Measurements from ENCODE around the gene TM9SF2.

DNA sequence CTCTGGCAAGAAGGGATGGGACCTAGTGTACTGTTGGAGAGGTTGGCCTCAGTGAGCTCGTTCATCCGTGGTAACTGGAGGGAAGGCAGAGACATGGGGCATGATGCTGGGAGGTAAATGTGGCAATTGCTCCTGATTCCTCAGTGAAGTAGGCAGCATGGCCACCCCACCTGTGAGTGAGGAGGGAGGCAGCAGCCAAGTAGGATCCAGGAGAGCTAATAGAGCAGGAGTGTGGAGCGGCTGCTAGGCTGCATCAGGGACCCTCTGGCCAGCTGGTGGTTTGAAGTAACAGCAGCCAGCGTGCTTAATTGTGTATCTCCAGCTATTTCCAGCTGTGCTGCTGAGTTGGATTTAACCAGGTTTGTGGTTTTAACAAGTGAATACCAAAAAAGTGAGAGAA, 24.7 kb downstream of the TM9SF2 start:
- TF ChIP-seq, protein P1, sequence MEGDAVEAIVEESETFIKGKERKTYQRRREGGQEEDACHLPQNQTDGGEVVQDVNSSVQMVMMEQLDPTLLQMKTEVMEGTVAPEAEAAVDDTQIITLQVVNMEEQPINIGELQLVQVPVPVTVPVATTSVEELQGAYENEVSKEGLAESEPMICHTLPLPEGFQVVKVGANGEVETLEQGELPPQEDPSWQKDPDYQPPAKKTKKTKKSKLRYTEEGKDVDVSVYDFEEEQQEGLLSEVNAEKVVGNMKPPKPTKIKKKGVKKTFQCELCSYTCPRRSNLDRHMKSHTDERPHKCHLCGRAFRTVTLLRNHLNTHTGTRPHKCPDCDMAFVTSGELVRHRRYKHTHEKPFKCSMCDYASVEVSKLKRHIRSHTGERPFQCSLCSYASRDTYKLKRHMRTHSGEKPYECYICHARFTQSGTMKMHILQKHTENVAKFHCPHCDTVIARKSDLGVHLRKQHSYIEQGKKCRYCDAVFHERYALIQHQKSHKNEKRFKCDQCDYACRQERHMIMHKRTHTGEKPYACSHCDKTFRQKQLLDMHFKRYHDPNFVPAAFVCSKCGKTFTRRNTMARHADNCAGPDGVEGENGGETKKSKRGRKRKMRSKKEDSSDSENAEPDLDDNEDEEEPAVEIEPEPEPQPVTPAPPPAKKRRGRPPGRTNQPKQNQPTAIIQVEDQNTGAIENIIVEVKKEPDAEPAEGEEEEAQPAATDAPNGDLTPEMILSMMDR (IDR thresholded peaks at IDR 0.05): no peak
- TF ChIP-seq FOXK1 (CRISPR knock-in tag; IDR thresholded peaks at IDR 0.05) (no peak), JUN (CRISPR knock-in tag; IDR thresholded peaks at IDR 0.05) (no peak), FOXJ3 (CRISPR knock-in tag; IDR thresholded peaks at IDR 0.05; ENCODE audit: borderline replicate concordance) (no peak), NR3C1 (CRISPR knock-in tag; conservative IDR thresholded peaks at IDR 0.05; ENCODE audit: low read depth) (no peak), CREB1 (CRISPR knock-in tag; IDR thresholded peaks at IDR 0.05) (no peak), ATF1 (CRISPR knock-in tag; IDR thresholded peaks at IDR 0.05) (no peak), SOX15 (CRISPR knock-in tag; IDR thresholded peaks at IDR 0.05) (no peak), RORB (CRISPR knock-in tag; IDR thresholded peaks at IDR 0.05) (no peak)
- TF ChIP-seq, protein P2, sequence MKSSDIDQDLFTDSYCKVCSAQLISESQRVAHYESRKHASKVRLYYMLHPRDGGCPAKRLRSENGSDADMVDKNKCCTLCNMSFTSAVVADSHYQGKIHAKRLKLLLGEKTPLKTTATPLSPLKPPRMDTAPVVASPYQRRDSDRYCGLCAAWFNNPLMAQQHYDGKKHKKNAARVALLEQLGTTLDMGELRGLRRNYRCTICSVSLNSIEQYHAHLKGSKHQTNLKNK (CRISPR knock-in tag; IDR thresholded peaks at IDR 0.05): no peak
- TF ChIP-seq, protein P3, sequence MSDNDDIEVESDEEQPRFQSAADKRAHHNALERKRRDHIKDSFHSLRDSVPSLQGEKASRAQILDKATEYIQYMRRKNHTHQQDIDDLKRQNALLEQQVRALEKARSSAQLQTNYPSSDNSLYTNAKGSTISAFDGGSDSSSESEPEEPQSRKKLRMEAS (CRISPR knock-in tag; IDR thresholded peaks at IDR 0.05): no peak
- TF ChIP-seq, protein P4, sequence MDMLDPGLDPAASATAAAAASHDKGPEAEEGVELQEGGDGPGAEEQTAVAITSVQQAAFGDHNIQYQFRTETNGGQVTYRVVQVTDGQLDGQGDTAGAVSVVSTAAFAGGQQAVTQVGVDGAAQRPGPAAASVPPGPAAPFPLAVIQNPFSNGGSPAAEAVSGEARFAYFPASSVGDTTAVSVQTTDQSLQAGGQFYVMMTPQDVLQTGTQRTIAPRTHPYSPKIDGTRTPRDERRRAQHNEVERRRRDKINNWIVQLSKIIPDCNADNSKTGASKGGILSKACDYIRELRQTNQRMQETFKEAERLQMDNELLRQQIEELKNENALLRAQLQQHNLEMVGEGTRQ (CRISPR knock-in tag; IDR thresholded peaks at IDR 0.05): no peak
- TF ChIP-seq, protein P5, sequence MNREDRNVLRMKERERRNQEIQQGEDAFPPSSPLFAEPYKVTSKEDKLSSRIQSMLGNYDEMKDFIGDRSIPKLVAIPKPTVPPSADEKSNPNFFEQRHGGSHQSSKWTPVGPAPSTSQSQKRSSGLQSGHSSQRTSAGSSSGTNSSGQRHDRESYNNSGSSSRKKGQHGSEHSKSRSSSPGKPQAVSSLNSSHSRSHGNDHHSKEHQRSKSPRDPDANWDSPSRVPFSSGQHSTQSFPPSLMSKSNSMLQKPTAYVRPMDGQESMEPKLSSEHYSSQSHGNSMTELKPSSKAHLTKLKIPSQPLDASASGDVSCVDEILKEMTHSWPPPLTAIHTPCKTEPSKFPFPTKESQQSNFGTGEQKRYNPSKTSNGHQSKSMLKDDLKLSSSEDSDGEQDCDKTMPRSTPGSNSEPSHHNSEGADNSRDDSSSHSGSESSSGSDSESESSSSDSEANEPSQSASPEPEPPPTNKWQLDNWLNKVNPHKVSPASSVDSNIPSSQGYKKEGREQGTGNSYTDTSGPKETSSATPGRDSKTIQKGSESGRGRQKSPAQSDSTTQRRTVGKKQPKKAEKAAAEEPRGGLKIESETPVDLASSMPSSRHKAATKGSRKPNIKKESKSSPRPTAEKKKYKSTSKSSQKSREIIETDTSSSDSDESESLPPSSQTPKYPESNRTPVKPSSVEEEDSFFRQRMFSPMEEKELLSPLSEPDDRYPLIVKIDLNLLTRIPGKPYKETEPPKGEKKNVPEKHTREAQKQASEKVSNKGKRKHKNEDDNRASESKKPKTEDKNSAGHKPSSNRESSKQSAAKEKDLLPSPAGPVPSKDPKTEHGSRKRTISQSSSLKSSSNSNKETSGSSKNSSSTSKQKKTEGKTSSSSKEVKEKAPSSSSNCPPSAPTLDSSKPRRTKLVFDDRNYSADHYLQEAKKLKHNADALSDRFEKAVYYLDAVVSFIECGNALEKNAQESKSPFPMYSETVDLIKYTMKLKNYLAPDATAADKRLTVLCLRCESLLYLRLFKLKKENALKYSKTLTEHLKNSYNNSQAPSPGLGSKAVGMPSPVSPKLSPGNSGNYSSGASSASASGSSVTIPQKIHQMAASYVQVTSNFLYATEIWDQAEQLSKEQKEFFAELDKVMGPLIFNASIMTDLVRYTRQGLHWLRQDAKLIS (CRISPR knock-in tag; IDR thresholded peaks at IDR 0.05; ENCODE audit: borderline replicate concordance): no peak
- TF ChIP-seq, protein P6, sequence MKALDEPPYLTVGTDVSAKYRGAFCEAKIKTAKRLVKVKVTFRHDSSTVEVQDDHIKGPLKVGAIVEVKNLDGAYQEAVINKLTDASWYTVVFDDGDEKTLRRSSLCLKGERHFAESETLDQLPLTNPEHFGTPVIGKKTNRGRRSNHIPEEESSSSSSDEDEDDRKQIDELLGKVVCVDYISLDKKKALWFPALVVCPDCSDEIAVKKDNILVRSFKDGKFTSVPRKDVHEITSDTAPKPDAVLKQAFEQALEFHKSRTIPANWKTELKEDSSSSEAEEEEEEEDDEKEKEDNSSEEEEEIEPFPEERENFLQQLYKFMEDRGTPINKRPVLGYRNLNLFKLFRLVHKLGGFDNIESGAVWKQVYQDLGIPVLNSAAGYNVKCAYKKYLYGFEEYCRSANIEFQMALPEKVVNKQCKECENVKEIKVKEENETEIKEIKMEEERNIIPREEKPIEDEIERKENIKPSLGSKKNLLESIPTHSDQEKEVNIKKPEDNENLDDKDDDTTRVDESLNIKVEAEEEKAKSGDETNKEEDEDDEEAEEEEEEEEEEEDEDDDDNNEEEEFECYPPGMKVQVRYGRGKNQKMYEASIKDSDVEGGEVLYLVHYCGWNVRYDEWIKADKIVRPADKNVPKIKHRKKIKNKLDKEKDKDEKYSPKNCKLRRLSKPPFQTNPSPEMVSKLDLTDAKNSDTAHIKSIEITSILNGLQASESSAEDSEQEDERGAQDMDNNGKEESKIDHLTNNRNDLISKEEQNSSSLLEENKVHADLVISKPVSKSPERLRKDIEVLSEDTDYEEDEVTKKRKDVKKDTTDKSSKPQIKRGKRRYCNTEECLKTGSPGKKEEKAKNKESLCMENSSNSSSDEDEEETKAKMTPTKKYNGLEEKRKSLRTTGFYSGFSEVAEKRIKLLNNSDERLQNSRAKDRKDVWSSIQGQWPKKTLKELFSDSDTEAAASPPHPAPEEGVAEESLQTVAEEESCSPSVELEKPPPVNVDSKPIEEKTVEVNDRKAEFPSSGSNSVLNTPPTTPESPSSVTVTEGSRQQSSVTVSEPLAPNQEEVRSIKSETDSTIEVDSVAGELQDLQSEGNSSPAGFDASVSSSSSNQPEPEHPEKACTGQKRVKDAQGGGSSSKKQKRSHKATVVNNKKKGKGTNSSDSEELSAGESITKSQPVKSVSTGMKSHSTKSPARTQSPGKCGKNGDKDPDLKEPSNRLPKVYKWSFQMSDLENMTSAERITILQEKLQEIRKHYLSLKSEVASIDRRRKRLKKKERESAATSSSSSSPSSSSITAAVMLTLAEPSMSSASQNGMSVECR (CRISPR knock-in tag; IDR thresholded peaks at IDR 0.05; ENCODE audit: borderline replicate concordance): no peak

Data from WTC11 (cell line).